ENCODE data around the gene FAM217B. TPM values are rescaled to one million over a fixed set of nuclear protein-coding genes. Genes with fewer than 3 reads are reported as not detected.

The FAM217B gene
- total and polyA plus RNA-seq, 4 donors: 0.88 to 5.0 (median 1.7) TPM

- H3K36me3 ChIP-seq (ENCODE audit: control insufficient read depth in 4 of 4, insufficient read depth in 3 of 4, low read depth in 1 of 4, low read length in 3 of 4): no peaks in the 10 kb centered on the region
- WGBS: 86% methylated on average over 3 of the region's 3 CpGs
- H3K9me3 ChIP-seq (ENCODE audit: control insufficient read depth in 4 of 4, low read length in 3 of 4): no peaks in the 10 kb centered on the region
- DNase-seq (ENCODE audit: low spot score): no peak
- no peak overlapping the region for H3K4me3 ChIP-seq (ENCODE audit: low read depth in 1 of 3, low read length in 3 of 3)
- no peak overlapping the region for H3K9ac ChIP-seq (ENCODE audit: low read depth in 1 of 2, low read length in 2 of 2)
- TF ChIP-seq RXRA (IDR thresholded peaks at IDR 0.05) (no peak), FOXA2 (IDR thresholded peaks at IDR 0.05) (no peak), EGR1 (IDR thresholded peaks at IDR 0.05; ENCODE audit: low read depth in 2 of 2) (no peak), FOXA1 (IDR thresholded peaks at IDR 0.05) (no peak), NR2F2 (IDR thresholded peaks at IDR 0.05) (no peak)
- no peaks in the 10 kb centered on the region for H3K4me1 ChIP-seq (ENCODE audit: control insufficient read depth in 4 of 4, insufficient read depth in 4 of 4, low read length in 3 of 4)
- H3K27me3 ChIP-seq (ENCODE audit: control insufficient read depth in 4 of 4, insufficient read depth in 4 of 4, low read length in 3 of 4): peaks cover 2 to 13% (median 4%) of the 10 kb centered on the region in 4 donors
- H3K27ac ChIP-seq (ENCODE audit: low read depth in 1 of 2, low read length in 2 of 2): no peak overlapping the region
Measured at GRCh38 chr20:59966428-59966827, 26.2 kb downstream of the FAM217B start.

- peaks cover 0 to 4% (median under 1%) of the 10 kb centered on the region in 4 donors for H3K27me3 ChIP-seq (ENCODE audit: control insufficient read depth in 4 of 4, insufficient read depth in 4 of 4, low read length in 3 of 4)
- no peak overlapping the region for H3K4me3 ChIP-seq (ENCODE audit: low read depth in 1 of 3, low read length in 3 of 3)
- H3K9me3 ChIP-seq (ENCODE audit: control insufficient read depth in 4 of 4, low read length in 3 of 4): no peaks in the 10 kb centered on the region
- no peak overlapping the region for H3K27ac ChIP-seq (ENCODE audit: low read depth in 1 of 2, low read length in 2 of 2)
- DNase-seq (ENCODE audit: low spot score): no peak
- no peak overlapping the region for H3K9ac ChIP-seq (ENCODE audit: low read depth in 1 of 2, low read length in 2 of 2)
- peaks cover 0 to 5% (median 0%) of the 10 kb centered on the region in 4 donors for H3K4me1 ChIP-seq (ENCODE audit: control insufficient read depth in 4 of 4, insufficient read depth in 4 of 4, low read length in 3 of 4)
- no peaks in the 10 kb centered on the region for H3K36me3 ChIP-seq (ENCODE audit: control insufficient read depth in 4 of 4, insufficient read depth in 3 of 4, low read depth in 1 of 4, low read length in 3 of 4)
- TF ChIP-seq, protein P1, sequence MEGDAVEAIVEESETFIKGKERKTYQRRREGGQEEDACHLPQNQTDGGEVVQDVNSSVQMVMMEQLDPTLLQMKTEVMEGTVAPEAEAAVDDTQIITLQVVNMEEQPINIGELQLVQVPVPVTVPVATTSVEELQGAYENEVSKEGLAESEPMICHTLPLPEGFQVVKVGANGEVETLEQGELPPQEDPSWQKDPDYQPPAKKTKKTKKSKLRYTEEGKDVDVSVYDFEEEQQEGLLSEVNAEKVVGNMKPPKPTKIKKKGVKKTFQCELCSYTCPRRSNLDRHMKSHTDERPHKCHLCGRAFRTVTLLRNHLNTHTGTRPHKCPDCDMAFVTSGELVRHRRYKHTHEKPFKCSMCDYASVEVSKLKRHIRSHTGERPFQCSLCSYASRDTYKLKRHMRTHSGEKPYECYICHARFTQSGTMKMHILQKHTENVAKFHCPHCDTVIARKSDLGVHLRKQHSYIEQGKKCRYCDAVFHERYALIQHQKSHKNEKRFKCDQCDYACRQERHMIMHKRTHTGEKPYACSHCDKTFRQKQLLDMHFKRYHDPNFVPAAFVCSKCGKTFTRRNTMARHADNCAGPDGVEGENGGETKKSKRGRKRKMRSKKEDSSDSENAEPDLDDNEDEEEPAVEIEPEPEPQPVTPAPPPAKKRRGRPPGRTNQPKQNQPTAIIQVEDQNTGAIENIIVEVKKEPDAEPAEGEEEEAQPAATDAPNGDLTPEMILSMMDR (IDR thresholded peaks at IDR 0.05; ENCODE audit: low read depth, low read length, missing input control): no peak
- WGBS: 91% methylated on average over 1 of the region's 1 CpG
Measured at GRCh38 chr20:59971428-59971827, 31.2 kb downstream of the FAM217B start.

DNA sequence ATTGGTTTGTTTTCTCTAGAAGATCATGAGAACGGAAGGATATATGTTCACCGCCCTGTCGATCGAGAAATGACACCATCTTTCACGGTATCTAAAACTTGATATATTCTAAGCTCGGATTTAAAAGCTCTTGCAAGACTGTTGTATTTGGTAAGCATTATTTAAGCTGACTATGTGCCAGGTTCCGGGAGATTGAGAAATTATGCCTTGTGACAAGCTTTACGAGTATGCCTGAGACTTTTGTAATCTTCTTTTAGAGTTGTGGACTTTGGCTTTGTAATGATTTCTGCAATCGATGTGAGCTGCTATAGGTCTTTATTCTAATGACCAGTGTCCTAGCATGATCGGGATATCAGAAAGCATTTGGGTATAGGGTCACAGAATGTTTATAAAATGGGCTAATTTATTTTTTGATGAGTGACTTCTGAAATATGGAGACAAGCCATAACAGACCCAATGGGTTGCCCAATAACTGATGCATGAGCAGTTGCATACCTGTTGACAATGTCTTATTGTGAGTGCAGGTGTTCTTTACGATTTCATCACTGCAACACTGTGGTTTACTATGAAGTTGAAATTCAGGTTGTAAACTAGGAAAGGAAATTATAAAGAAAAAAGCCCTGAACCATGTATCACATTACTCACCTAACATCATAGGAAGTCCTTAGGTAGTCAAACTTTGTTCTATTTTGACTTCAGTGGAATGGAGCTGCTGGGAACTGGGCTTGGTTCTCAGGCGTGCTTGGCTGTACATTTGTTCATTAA is 32.0 kb downstream of the FAM217B start:
- WGBS: 53% methylated on average over 12 of the region's 12 CpGs
- no peak overlapping the region for H3K4me3 ChIP-seq (ENCODE audit: low read depth in 1 of 3, low read length in 3 of 3)
- no peak for DNase-seq (ENCODE audit: low spot score)
- H3K27ac ChIP-seq (ENCODE audit: low read depth in 1 of 2, low read length in 2 of 2): no peak overlapping the region
- H3K9me3 ChIP-seq (ENCODE audit: control insufficient read depth in 4 of 4, low read length in 3 of 4): no peaks in the 10 kb centered on the region
- peaks cover 0 to 5% (median 0%) of the 10 kb centered on the region in 4 donors for H3K4me1 ChIP-seq (ENCODE audit: control insufficient read depth in 4 of 4, insufficient read depth in 4 of 4, low read length in 3 of 4)
- H3K27me3 ChIP-seq (ENCODE audit: control insufficient read depth in 4 of 4, insufficient read depth in 4 of 4, low read length in 3 of 4): no peaks in the 10 kb centered on the region
- H3K36me3 ChIP-seq (ENCODE audit: control insufficient read depth in 4 of 4, insufficient read depth in 3 of 4, low read depth in 1 of 4, low read length in 3 of 4): no peaks in the 10 kb centered on the region
- TF ChIP-seq, protein P2, sequence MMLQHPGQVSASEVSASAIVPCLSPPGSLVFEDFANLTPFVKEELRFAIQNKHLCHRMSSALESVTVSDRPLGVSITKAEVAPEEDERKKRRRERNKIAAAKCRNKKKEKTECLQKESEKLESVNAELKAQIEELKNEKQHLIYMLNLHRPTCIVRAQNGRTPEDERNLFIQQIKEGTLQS (IDR thresholded peaks at IDR 0.05): no peak
- TF ChIP-seq, protein P3, sequence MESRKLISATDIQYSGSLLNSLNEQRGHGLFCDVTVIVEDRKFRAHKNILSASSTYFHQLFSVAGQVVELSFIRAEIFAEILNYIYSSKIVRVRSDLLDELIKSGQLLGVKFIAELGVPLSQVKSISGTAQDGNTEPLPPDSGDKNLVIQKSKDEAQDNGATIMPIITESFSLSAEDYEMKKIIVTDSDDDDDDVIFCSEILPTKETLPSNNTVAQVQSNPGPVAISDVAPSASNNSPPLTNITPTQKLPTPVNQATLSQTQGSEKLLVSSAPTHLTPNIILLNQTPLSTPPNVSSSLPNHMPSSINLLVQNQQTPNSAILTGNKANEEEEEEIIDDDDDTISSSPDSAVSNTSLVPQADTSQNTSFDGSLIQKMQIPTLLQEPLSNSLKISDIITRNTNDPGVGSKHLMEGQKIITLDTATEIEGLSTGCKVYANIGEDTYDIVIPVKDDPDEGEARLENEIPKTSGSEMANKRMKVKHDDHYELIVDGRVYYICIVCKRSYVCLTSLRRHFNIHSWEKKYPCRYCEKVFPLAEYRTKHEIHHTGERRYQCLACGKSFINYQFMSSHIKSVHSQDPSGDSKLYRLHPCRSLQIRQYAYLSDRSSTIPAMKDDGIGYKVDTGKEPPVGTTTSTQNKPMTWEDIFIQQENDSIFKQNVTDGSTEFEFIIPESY (IDR thresholded peaks at IDR 0.05): peak; percentile 25
- peak in 1 of 2 donors; percentile 66 for TF ChIP-seq RXRA (IDR thresholded peaks at IDR 0.05)
- TF ChIP-seq HNF4A (conservative IDR thresholded peaks at IDR 0.05): peak; percentile 79 to 81
- no peak for TF ChIP-seq TAF1 (conservative IDR thresholded peaks at IDR 0.05)
- TF ChIP-seq JUND (IDR thresholded peaks at IDR 0.05): peak in 1 of 2 donors; percentile 40
- peak; percentile 41 for TF ChIP-seq HNF4G (IDR thresholded peaks at IDR 0.05)
- peak in 1 of 2 donors; percentile 27 for TF ChIP-seq GABPA (IDR thresholded peaks at IDR 0.05 in 1 of 2, conservative IDR thresholded peaks at IDR 0.05 in 1 of 2)
- H3K9ac ChIP-seq (ENCODE audit: low read depth in 1 of 2, low read length in 2 of 2): no peak overlapping the region

Measured in liver (tissue), 9 donors.